Kidney epithelial cell (primary cell): ENCODE data around the gene IL36B. TPM values are rescaled to one million over a fixed set of nuclear protein-coding genes. Genes with fewer than 3 reads are reported as not detected.

Source experiments
- DNase-seq: peaks from one replicate; pipeline ENCODE4 v3.0.0-alpha.2; 2010; ENCODE audit warnings: low read depth
- H3K27me3 ChIP-seq: 2 replicates; pipeline ENCODE4 v1.6.0; 2011; ENCODE audit warnings: low read length; ENCODE audit not compliant: control insufficient read depth, insufficient read depth
- H3K36me3 ChIP-seq: 2 replicates; pipeline ENCODE4 v1.5.1; 2011; ENCODE audit warnings: low read length; ENCODE audit not compliant: control insufficient read depth, insufficient read depth
- H3K4me3 ChIP-seq: 2 replicates; pipeline ENCODE4 v1.5.1; 2011; ENCODE audit warnings: low read depth, mild to moderate bottlenecking, control low read depth, low read length
- total RNA-seq: library from RNA; depleted of rRNA; stranded (reverse); fragments of >200 nt; gene quantifications from 2 replicates; pipeline ENCODE4 v1.2.3, GENCODE V29; 2015
- TF ChIP-seq, protein P1 (sequence below): IDR thresholded peaks from 2 replicates; pipeline ENCODE4 v1.5.1; 2011; ENCODE audit warnings: mild to moderate bottlenecking, moderate library complexity, low read length, control low read depth, inconsistent platforms; ENCODE audit not compliant: insufficient read depth, poor library complexity, severe bottlenecking

Gene IL36B
- total RNA-seq, 1 donor from 2014 or later, result not detected

DNA sequence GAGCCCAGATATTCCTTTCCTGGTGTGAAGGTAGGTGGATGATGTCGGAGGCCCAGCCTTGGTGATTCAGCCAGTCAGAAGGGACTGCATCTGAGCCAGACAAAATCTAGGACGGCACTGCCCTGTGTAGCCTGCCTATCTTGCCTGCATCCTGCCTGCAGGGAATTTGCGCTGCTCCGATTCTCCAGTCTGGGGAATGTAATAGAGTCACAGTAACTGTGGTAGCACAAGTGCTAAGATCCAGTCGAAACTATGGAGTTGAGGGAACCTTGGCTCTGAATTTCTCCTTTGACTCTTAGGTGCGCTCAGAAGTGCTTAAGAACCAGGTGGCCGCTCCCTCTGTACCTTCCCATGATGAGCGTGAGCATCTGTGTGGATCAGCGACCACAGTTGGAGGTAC is 15.9 kb downstream of the IL36B start:
- no peaks in the 10 kb centered on the region for H3K36me3 ChIP-seq
- TF ChIP-seq, protein P1, sequence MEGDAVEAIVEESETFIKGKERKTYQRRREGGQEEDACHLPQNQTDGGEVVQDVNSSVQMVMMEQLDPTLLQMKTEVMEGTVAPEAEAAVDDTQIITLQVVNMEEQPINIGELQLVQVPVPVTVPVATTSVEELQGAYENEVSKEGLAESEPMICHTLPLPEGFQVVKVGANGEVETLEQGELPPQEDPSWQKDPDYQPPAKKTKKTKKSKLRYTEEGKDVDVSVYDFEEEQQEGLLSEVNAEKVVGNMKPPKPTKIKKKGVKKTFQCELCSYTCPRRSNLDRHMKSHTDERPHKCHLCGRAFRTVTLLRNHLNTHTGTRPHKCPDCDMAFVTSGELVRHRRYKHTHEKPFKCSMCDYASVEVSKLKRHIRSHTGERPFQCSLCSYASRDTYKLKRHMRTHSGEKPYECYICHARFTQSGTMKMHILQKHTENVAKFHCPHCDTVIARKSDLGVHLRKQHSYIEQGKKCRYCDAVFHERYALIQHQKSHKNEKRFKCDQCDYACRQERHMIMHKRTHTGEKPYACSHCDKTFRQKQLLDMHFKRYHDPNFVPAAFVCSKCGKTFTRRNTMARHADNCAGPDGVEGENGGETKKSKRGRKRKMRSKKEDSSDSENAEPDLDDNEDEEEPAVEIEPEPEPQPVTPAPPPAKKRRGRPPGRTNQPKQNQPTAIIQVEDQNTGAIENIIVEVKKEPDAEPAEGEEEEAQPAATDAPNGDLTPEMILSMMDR, result no peak
- H3K27me3 ChIP-seq, result peaks cover 9% of the 10 kb centered on the region
- DNase-seq, result no peak
- no peak overlapping the region for H3K4me3 ChIP-seq

- DNase-seq, result no peak
- TF ChIP-seq, protein P1, result no peak
- Histone ChIP-seq H3K27me3 (peaks cover 10% of the 10 kb centered on the region), H3K36me3 (no peaks in the 10 kb centered on the region), H3K4me3 (no peak overlapping the region)
Measured at GRCh38 chr2:113034016-113034415, 18.7 kb downstream of the IL36B start.

DNA sequence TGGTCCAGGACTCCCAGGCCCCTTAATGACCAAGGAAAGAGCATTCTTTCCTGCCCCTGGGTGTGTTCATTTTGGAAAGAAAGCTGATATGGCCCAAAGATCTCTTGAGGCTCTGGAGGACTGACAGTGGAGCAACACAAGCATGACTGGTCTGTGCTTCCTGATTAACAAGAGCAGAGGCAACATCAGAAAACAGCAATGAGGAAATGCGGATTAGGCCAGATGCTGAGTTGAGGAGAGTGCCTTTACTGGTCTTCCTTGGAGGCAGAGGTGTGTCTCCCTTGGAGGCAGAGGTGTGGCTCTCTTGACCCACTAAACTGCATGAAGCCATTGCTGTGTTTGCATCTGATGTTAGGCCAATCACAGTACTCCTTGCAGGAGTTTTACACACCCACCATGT is 19.9 kb downstream of the IL36B start:
- Histone ChIP-seq H3K27me3 (peaks cover 14% of the 10 kb centered on the region), H3K36me3 (no peaks in the 10 kb centered on the region), H3K4me3 (no peak overlapping the region)
- TF ChIP-seq, protein P1, result no peak
- no peak for DNase-seq

DNA sequence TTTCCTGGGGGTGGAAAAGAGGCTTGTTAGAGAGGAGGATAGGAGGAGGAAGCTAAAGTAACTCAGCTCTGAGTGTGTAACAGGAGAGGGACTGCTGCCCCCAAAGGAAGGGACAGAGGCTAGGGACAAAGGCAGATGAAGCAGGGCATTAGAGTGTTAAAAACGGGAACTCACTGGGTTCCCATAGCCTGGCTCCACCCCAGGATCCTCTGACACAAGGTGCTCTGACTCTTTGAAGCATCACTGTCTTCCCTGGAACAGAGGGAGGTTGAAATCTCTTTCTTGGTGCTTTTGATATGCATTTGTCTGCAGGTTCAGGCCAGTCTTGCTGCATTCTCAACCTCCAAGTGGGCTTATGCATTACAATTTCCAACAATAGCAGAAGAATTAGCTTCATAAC is 24.6 kb downstream of the IL36B start:
- TF ChIP-seq, protein P1, result no peak
- H3K4me3 ChIP-seq, result no peak overlapping the region
- H3K27me3 ChIP-seq, result peaks cover 19% of the 10 kb centered on the region
- no peaks in the 10 kb centered on the region for H3K36me3 ChIP-seq
- DNase-seq, result no peak

- Histone ChIP-seq H3K4me3 (no peak overlapping the region), H3K36me3 (no peaks in the 10 kb centered on the region), H3K27me3 (peaks cover 19% of the 10 kb centered on the region)
- TF ChIP-seq, protein P1, result no peak
- DNase-seq, result no peak
Measured at GRCh38 chr2:113027691-113028090, 25.0 kb downstream of the IL36B start.

- Histone ChIP-seq H3K36me3 (no peaks in the 10 kb centered on the region), H3K4me3 (no peak overlapping the region), H3K27me3 (peaks cover 12% of the 10 kb centered on the region)
- TF ChIP-seq, protein P1, result no peak
- no peak for DNase-seq
Measured at GRCh38 chr2:113025737-113026136, 26.9 kb downstream of the IL36B start.
